ENCODE results near the gene CYP24A1. TPM values are rescaled to one million over a fixed set of nuclear protein-coding genes. Genes with fewer than 3 reads are reported as not detected.

CYP24A1 gene
- polyA plus RNA-seq, 3 donors, result not detected

DNA sequence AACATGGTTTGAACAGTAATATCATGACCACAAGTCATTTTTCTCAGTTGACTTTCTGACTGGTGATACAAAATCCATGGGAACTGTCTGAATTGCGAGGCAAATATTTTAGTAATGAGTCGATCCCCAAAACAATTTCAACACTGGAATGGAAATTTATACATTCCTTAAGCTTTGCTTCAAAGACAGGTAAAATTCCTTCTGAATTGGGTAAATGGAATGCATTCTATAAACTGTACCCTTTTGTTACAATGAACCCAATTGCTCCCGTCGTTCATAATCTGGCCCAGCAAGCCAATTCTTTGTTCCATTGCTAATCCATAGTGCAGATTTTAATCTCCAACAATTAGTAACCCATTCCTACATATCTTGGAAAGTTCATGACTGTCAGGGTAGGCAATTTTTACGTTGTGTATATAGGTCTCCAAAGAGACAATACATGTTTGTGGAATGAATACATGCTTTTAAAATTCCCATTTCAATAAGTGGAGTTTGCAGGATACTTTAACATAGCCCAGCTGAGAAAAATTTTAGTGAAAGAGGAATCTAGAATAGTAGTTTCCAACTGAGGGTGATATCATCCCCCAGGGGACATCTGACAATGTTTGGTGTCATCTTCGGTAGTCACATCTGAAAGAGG lies 32.7 kb downstream of the CYP24A1 start:
- intact Hi-C loops (cut with micrococcal nuclease), result no loop called here
- no peak overlapping the region for H3K9ac ChIP-seq (ENCODE audit: insufficient read depth, low read length, poor library complexity, severe bottlenecking)
- Mint-ChIP-seq H3K9me3 (peaks cover 0 to 2% (median 0%) of the 10 kb centered on the region in 7 donors), H3K4me3 (no peak overlapping the region), H3K36me3 (no peaks in the 10 kb centered on the region), H3K27ac (no peak overlapping the region), H3K27me3 (ENCODE audit: low read depth in 3 of 3) (peaks cover 8 to 13% (median 9%) of the 10 kb centered on the region in 3 donors), H3K4me1 (no peaks in the 10 kb centered on the region)
- H3K4me2 ChIP-seq (replicated peaks; ENCODE audit: extremely low read depth, low read length, poor library complexity, severe bottlenecking), result no peak overlapping the region
- no peak overlapping the region for H3K4me3 ChIP-seq (replicated peaks in 1 of 3; ENCODE audit: low read depth in 2 of 3, low read length in 3 of 3)
- no peak for DNase-seq
- H3K27ac ChIP-seq (ENCODE audit: low read depth in 1 of 2, low read length in 2 of 2), result no peak overlapping the region
- peaks cover 0 to 3% of the 10 kb centered on the region in 2 donors for H3K9me3 ChIP-seq (replicated peaks in 1 of 2; ENCODE audit: control insufficient read depth in 1 of 2, insufficient read depth in 1 of 2, low read length in 2 of 2)
- no peak overlapping the region for H2AFZ ChIP-seq (ENCODE audit: insufficient read depth, low read depth, low read length, poor library complexity, severe bottlenecking)
- no peaks in the 10 kb centered on the region for H4K20me1 ChIP-seq (ENCODE audit: insufficient read depth, low read length)
- peaks cover 5 to 7% of the 10 kb centered on the region in 2 donors for H3K27me3 ChIP-seq (ENCODE audit: control insufficient read depth in 2 of 2, insufficient read depth in 2 of 2, low read length in 2 of 2)
- WGBS (ENCODE audit: insufficient coverage), result 86% methylated on average over 1 of the region's 6 CpGs
- TF ChIP-seq, protein P1, sequence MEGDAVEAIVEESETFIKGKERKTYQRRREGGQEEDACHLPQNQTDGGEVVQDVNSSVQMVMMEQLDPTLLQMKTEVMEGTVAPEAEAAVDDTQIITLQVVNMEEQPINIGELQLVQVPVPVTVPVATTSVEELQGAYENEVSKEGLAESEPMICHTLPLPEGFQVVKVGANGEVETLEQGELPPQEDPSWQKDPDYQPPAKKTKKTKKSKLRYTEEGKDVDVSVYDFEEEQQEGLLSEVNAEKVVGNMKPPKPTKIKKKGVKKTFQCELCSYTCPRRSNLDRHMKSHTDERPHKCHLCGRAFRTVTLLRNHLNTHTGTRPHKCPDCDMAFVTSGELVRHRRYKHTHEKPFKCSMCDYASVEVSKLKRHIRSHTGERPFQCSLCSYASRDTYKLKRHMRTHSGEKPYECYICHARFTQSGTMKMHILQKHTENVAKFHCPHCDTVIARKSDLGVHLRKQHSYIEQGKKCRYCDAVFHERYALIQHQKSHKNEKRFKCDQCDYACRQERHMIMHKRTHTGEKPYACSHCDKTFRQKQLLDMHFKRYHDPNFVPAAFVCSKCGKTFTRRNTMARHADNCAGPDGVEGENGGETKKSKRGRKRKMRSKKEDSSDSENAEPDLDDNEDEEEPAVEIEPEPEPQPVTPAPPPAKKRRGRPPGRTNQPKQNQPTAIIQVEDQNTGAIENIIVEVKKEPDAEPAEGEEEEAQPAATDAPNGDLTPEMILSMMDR (IDR thresholded peaks at IDR 0.05), result no peak
- no peaks in the 10 kb centered on the region for H3K4me1 ChIP-seq (ENCODE audit: control insufficient read depth in 1 of 2, insufficient read depth in 2 of 2, low read length in 2 of 2)
- no peaks in the 10 kb centered on the region for H3K36me3 ChIP-seq (replicated peaks in 1 of 2; ENCODE audit: control insufficient read depth in 1 of 2, insufficient read depth in 2 of 2, low read length in 2 of 2)
- no peaks in the 10 kb centered on the region for H3K79me2 ChIP-seq (ENCODE audit: insufficient read depth, low read length)

DNA sequence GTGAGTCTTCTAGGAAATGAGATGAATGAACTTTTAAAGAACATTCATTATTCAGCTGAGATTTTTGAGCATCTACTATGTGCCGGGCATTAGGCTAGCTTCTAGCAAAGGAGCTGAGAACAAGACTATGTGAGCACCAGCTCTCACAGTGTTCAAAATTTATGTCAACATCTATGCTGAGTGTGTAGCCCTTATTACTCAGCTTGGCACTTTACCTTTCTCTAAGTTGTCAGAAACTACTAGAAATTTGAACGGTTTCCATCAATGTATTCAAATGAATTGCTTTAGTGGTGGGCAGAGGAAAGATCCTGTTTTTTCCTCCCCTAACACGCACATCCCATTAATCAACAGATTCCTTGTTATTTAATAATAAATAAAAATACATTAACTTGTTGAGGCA lies 33.3 kb downstream of the CYP24A1 start:
- peaks cover 8 to 13% (median 9%) of the 10 kb centered on the region in 3 donors for H3K27me3 Mint-ChIP-seq (ENCODE audit: low read depth in 3 of 3)
- H3K4me1 Mint-ChIP-seq, result no peaks in the 10 kb centered on the region
- H3K4me1 ChIP-seq (ENCODE audit: control insufficient read depth in 1 of 2, insufficient read depth in 2 of 2, low read length in 2 of 2), result no peaks in the 10 kb centered on the region
- H3K9ac ChIP-seq (ENCODE audit: insufficient read depth, low read length, poor library complexity, severe bottlenecking), result no peak overlapping the region
- H2AFZ ChIP-seq (ENCODE audit: insufficient read depth, low read depth, low read length, poor library complexity, severe bottlenecking), result no peak overlapping the region
- H3K27me3 ChIP-seq (ENCODE audit: control insufficient read depth in 2 of 2, insufficient read depth in 2 of 2, low read length in 2 of 2), result peaks cover 5 to 7% of the 10 kb centered on the region in 2 donors
- H3K9me3 ChIP-seq (replicated peaks in 1 of 2; ENCODE audit: control insufficient read depth in 1 of 2, insufficient read depth in 1 of 2, low read length in 2 of 2), result peaks cover 3% of the 10 kb centered on the region in 2 donors
- no peak overlapping the region for H3K4me3 ChIP-seq (replicated peaks in 1 of 3; ENCODE audit: low read depth in 2 of 3, low read length in 3 of 3)
- no peaks in the 10 kb centered on the region for H3K79me2 ChIP-seq (ENCODE audit: insufficient read depth, low read length)
- no peak overlapping the region for H3K27ac ChIP-seq (ENCODE audit: low read depth in 1 of 2, low read length in 2 of 2)
- no peaks in the 10 kb centered on the region for H4K20me1 ChIP-seq (ENCODE audit: insufficient read depth, low read length)
- no peak overlapping the region for H3K27ac Mint-ChIP-seq
- 90% methylated on average over 1 of the region's 3 CpGs for WGBS (ENCODE audit: insufficient coverage)
- no peaks in the 10 kb centered on the region for H3K36me3 ChIP-seq (replicated peaks in 1 of 2; ENCODE audit: control insufficient read depth in 1 of 2, insufficient read depth in 2 of 2, low read length in 2 of 2)
- H3K36me3 Mint-ChIP-seq, result no peaks in the 10 kb centered on the region
- intact Hi-C loops (cut with micrococcal nuclease), result no loop called here
- H3K4me2 ChIP-seq (replicated peaks; ENCODE audit: extremely low read depth, low read length, poor library complexity, severe bottlenecking), result no peak overlapping the region
- H3K4me3 Mint-ChIP-seq, result no peak overlapping the region
- TF ChIP-seq, protein P1 (IDR thresholded peaks at IDR 0.05), result no peak
- peaks cover 0 to 2% (median 0%) of the 10 kb centered on the region in 7 donors for H3K9me3 Mint-ChIP-seq
- DNase-seq, result no peak

Data from CD14-positive monocyte (primary cell).